SU-DHL-6 (cell line): ENCODE results near the gene ACVRL1.

ENCODE experiments used
- H2AFZ ChIP-seq: fragments of 200-600 bp; sonication (generic); 2 replicates; pipeline ENCODE4 v1.6.1; 2014; ENCODE audit warnings: low read depth, mild to moderate bottlenecking, moderate library complexity, mixed read lengths, antibody characterized with exemption, low read length; ENCODE audit not compliant: severe bottlenecking
- H3F3A ChIP-seq: fragments of 200-600 bp; shearing (Covaris generic); 2 replicates; pipeline ENCODE4 v1.6.0; 2016; ENCODE audit warnings: antibody characterized with exemption, mild to moderate bottlenecking; ENCODE audit not compliant: insufficient read depth
- H3K27ac ChIP-seq: fragments of 200-600 bp; sonication (generic); 2 replicates; pipeline ENCODE4 v1.5.1; 2016; ENCODE audit warnings: low read depth, mild to moderate bottlenecking, low read length, moderate library complexity, mixed read lengths
- H3K27me3 ChIP-seq: fragments of 200-600 bp; sonication (generic), shearing (Covaris generic); 2 replicates; pipeline ENCODE4 v1.6.0; 2014; ENCODE audit warnings: mild to moderate bottlenecking, low read length
- H3K36me3 ChIP-seq: fragments of 200-600 bp; sonication (generic); 2 replicates; pipeline ENCODE4 v1.6.1; 2014; ENCODE audit warnings: mild to moderate bottlenecking, low read length, mixed read lengths
- H3K4me2 ChIP-seq: fragments of 300-600, 200-600 bp; shearing (Covaris generic), sonication (generic); 2 replicates; pipeline ENCODE4 v1.6.0; 2014; ENCODE audit warnings: low read length, low read depth, mild to moderate bottlenecking; ENCODE audit not compliant: poor library complexity, severe bottlenecking
- H3K4me3 ChIP-seq: fragments of 200-600 bp; sonication (generic); 2 replicates; pipeline ENCODE4 v1.5.1; 2014; ENCODE audit warnings: antibody characterized with exemption, low read length, mild to moderate bottlenecking, mixed read lengths; ENCODE audit not compliant: insufficient read depth, poor library complexity, severe bottlenecking
- H3K79me2 ChIP-seq: fragments of 200-600 bp; sonication (generic); 2 replicates; pipeline ENCODE4 v1.6.1; 2014; ENCODE audit warnings: mild to moderate bottlenecking, low read length, moderate library complexity; ENCODE audit not compliant: insufficient read depth
- H3K9ac ChIP-seq: fragments of 200-600 bp; sonication (generic); 2 replicates; pipeline ENCODE4 v1.7.0; 2014; ENCODE audit warnings: mild to moderate bottlenecking, low read length
- H3K9me2 ChIP-seq: fragments of 200-600 bp; sonication (generic); replicated peaks from 2 replicates; pipeline ENCODE4 v1.6.1; 2014; ENCODE audit warnings: low read length; ENCODE audit not compliant: insufficient read depth
- H3K9me3 ChIP-seq: fragments of 200-600 bp; sonication (generic); 2 replicates; pipeline ENCODE4 v1.6.1; 2014; ENCODE audit warnings: low read length, mixed read lengths; ENCODE audit not compliant: insufficient read depth
- H4K20me1 ChIP-seq: fragments of 200-600 bp; sonication (generic); 2 replicates; pipeline ENCODE4 v1.6.1; 2014; ENCODE audit warnings: low read depth, mild to moderate bottlenecking, antibody characterized with exemption, low read length, moderate library complexity, mixed read lengths
- CTCF ChIP-seq: fragments of 200-600 bp; sonication (generic); IDR thresholded peaks from one replicate; pipeline ENCODE4 v1.5.1; 2017; ENCODE audit warnings: antibody characterized with exemption, mild to moderate bottlenecking, low read length, moderate library complexity; ENCODE audit not compliant: insufficient read depth, poor library complexity, severe bottlenecking
- EZH2phosphoT487 ChIP-seq: fragments of 200-600 bp; sonication (generic), shearing (Covaris generic); conservative IDR thresholded peaks from 2 replicates; pipeline ENCODE4 v1.6.1; 2018; ENCODE audit warnings: mild to moderate bottlenecking, antibody characterized with exemption, low read length, moderate library complexity, mixed read lengths

The ACVRL1 gene

DNA sequence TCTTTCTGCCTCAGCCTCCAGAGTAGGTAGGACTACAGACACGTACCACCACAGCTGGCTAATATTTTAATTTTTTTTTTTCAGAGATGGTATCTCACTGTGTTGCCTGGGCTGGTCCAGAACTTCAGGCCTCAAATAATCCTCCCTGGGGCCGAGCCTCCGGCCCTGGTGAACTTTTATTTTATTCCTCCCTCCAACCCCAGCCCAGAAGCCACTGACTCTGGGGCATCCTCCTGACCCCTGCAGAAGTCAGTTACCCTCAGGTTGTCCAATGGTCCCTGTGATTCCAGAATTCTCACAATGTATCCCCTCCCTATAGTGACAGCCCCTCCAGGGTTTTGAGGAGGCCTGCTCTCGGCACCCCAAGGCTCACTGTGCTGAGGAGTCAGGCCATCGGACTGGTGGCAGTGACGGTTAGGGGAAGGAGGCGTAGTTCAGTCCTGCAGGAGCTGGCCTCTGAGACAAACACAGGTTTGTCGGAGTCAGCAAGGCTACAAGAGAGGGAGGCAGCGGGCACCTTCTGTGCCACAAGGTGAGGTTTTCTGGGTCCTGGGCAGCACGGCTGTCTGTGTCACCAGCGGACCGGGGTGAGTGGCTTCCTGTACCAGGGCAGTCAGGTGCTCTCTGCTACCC is 39.4 kb upstream of the ACVRL1 start:
- H3K27me3 ChIP-seq, result no peaks in the 10 kb centered on the region
- no peak overlapping the region for H2AFZ ChIP-seq
- H3K36me3 ChIP-seq, result no peaks in the 10 kb centered on the region
- no peaks in the 10 kb centered on the region for H3K9me3 ChIP-seq
- no peaks in the 10 kb centered on the region for H3F3A ChIP-seq
- TF ChIP-seq CTCF, result no peak
- no peak for TF ChIP-seq EZH2phosphoT487
- no peaks in the 10 kb centered on the region for H4K20me1 ChIP-seq
- H3K4me3 ChIP-seq, result no peak overlapping the region
- H3K9me2 ChIP-seq, result no peaks in the 10 kb centered on the region
- H3K4me2 ChIP-seq, result no peak overlapping the region
- no peaks in the 10 kb centered on the region for H3K79me2 ChIP-seq
- no peak overlapping the region for H3K27ac ChIP-seq
- H3K9ac ChIP-seq, result no peak overlapping the region

- no peaks in the 10 kb centered on the region for H3K79me2 ChIP-seq
- H3F3A ChIP-seq, result no peaks in the 10 kb centered on the region
- no peak overlapping the region for H3K27ac ChIP-seq
- TF ChIP-seq CTCF, result no peak
- no peak for TF ChIP-seq EZH2phosphoT487
- no peaks in the 10 kb centered on the region for H3K36me3 ChIP-seq
- no peak overlapping the region for H3K4me3 ChIP-seq
- H3K4me2 ChIP-seq, result no peak overlapping the region
- H3K9ac ChIP-seq, result no peak overlapping the region
- no peaks in the 10 kb centered on the region for H3K9me2 ChIP-seq
- no peaks in the 10 kb centered on the region for H3K27me3 ChIP-seq
- H3K9me3 ChIP-seq, result no peaks in the 10 kb centered on the region
- H2AFZ ChIP-seq, result no peak overlapping the region
- no peaks in the 10 kb centered on the region for H4K20me1 ChIP-seq
Measured at GRCh38 chr12:51868821-51869495, 38.3 kb upstream of the ACVRL1 start.

- Histone ChIP-seq H3K27me3 (no peaks in the 10 kb centered on the region), H4K20me1 (no peaks in the 10 kb centered on the region), H3K27ac (no peak overlapping the region), H3K9me3 (no peaks in the 10 kb centered on the region), H2AFZ (no peak overlapping the region), H3K36me3 (no peaks in the 10 kb centered on the region), H3F3A (no peaks in the 10 kb centered on the region), H3K9ac (no peak overlapping the region), H3K4me2 (no peak overlapping the region), H3K79me2 (no peaks in the 10 kb centered on the region), H3K4me3 (no peak overlapping the region), H3K9me2 (no peaks in the 10 kb centered on the region)
- TF ChIP-seq CTCF (no peak), EZH2phosphoT487 (no peak)
Measured at GRCh38 chr12:51869496-51869865, 37.8 kb upstream of the ACVRL1 start.
